ENCODE results near the gene FEZ2.

The FEZ2 gene

GRCh38 chr2:36573165-36573564, 24.8 kb downstream of the FEZ2 start:
- no peaks in the 10 kb centered on the region for H3F3A ChIP-seq (ENCODE audit: control insufficient read depth, insufficient read depth)
- TF ChIP-seq CTCF (IDR thresholded peaks at IDR 0.05; ENCODE audit: low read depth, low read length, poor library complexity, severe bottlenecking) (no peak), EZH2phosphoT487 (IDR thresholded peaks at IDR 0.05; ENCODE audit: borderline replicate concordance, low read length) (no peak)
- H3K27me3 ChIP-seq (ENCODE audit: control insufficient read depth, low read length) = no peaks in the 10 kb centered on the region
- H3K9me2 ChIP-seq (replicated peaks; ENCODE audit: control insufficient read depth, low read length) = no peaks in the 10 kb centered on the region
- H3K4me2 ChIP-seq (ENCODE audit: low read length) = no peak overlapping the region
- H3K27ac ChIP-seq (ENCODE audit: low read depth, low read length) = no peak overlapping the region
- no peaks in the 10 kb centered on the region for H3K4me1 ChIP-seq (ENCODE audit: control insufficient read depth, low read length)
- H3K79me2 ChIP-seq (ENCODE audit: control insufficient read depth, low read length) = no peaks in the 10 kb centered on the region
- no peaks in the 10 kb centered on the region for H3K9me3 ChIP-seq (ENCODE audit: control insufficient read depth, insufficient read depth, low read length)
- no peak overlapping the region for H3K4me3 ChIP-seq (ENCODE audit: low read length)
- peaks cover 29% of the 10 kb centered on the region for H3K36me3 ChIP-seq (ENCODE audit: control insufficient read depth, low read length)
- H4K20me1 ChIP-seq (ENCODE audit: control insufficient read depth, insufficient read depth, low read depth, low read length) = no peaks in the 10 kb centered on the region

- Histone ChIP-seq H3K36me3 (ENCODE audit: control insufficient read depth, low read length) (peaks cover 24% of the 10 kb centered on the region), H3K27ac (ENCODE audit: low read depth, low read length) (no peak overlapping the region)
Measured at GRCh38 chr2:36572719-36573059, 25.3 kb downstream of the FEZ2 start.

GRCh38 chr2:36572054-36572718, 25.8 kb downstream of the FEZ2 start:
- TF ChIP-seq EZH2phosphoT487 (IDR thresholded peaks at IDR 0.05; ENCODE audit: borderline replicate concordance, low read length) (no peak), CTCF (IDR thresholded peaks at IDR 0.05; ENCODE audit: low read depth, low read length, poor library complexity, severe bottlenecking) (no peak)
- Histone ChIP-seq H3K79me2 (ENCODE audit: control insufficient read depth, low read length) (no peaks in the 10 kb centered on the region), H3K4me3 (ENCODE audit: low read length) (no peak overlapping the region), H3K9me3 (ENCODE audit: control insufficient read depth, insufficient read depth, low read length) (no peaks in the 10 kb centered on the region), H3K27ac (ENCODE audit: low read depth, low read length) (no peak overlapping the region), H3K4me1 (ENCODE audit: control insufficient read depth, low read length) (no peaks in the 10 kb centered on the region), H3K4me2 (ENCODE audit: low read length) (no peak overlapping the region), H4K20me1 (ENCODE audit: control insufficient read depth, insufficient read depth, low read depth, low read length) (no peaks in the 10 kb centered on the region), H3K9me2 (replicated peaks; ENCODE audit: control insufficient read depth, low read length) (no peaks in the 10 kb centered on the region), H3K36me3 (ENCODE audit: control insufficient read depth, low read length) (peaks cover 20% of the 10 kb centered on the region), H3F3A (ENCODE audit: control insufficient read depth, insufficient read depth) (no peaks in the 10 kb centered on the region), H3K27me3 (ENCODE audit: control insufficient read depth, low read length) (no peaks in the 10 kb centered on the region)

More at GRCh38 chr2:36572719-36573059, 25.3 kb downstream of the FEZ2 start:
- Histone ChIP-seq H4K20me1 (ENCODE audit: control insufficient read depth, insufficient read depth, low read depth, low read length) (no peaks in the 10 kb centered on the region), H3K79me2 (ENCODE audit: control insufficient read depth, low read length) (no peaks in the 10 kb centered on the region), H3F3A (ENCODE audit: control insufficient read depth, insufficient read depth) (no peaks in the 10 kb centered on the region), H3K9me2 (replicated peaks; ENCODE audit: control insufficient read depth, low read length) (no peaks in the 10 kb centered on the region), H3K27me3 (ENCODE audit: control insufficient read depth, low read length) (no peaks in the 10 kb centered on the region), H3K4me3 (ENCODE audit: low read length) (no peak overlapping the region), H3K9me3 (ENCODE audit: control insufficient read depth, insufficient read depth, low read length) (no peaks in the 10 kb centered on the region), H3K4me2 (ENCODE audit: low read length) (no peak overlapping the region), H3K4me1 (ENCODE audit: control insufficient read depth, low read length) (no peaks in the 10 kb centered on the region)
- no peak for TF ChIP-seq EZH2phosphoT487 (IDR thresholded peaks at IDR 0.05; ENCODE audit: borderline replicate concordance, low read length)
- no peak for TF ChIP-seq CTCF (IDR thresholded peaks at IDR 0.05; ENCODE audit: low read depth, low read length, poor library complexity, severe bottlenecking)
